IMR-90 (cell line): Measurements from ENCODE around the gene CNDP2. TPM values are rescaled to one million over a fixed set of nuclear protein-coding genes. Genes with fewer than 3 reads are reported as not detected.

ENCODE experiments used
- ATAC-seq: fragments of 200-7000 bp; cut with Tn5 transposase; 2 replicates; pipeline ENCODE4 v1.9.1; 2020; ENCODE audit warnings: low read depth, mild to moderate bottlenecking, moderate library complexity
- BruUV-seq: library from RNA; stranded (reverse); fragments of 400-500 nt; replicated peaks from 2 replicates; lab custom pipeline; 2021; lab: Mats Ljungman, UMichigan
- CTCF ChIA-PET: fragments of 300-600 bp; formaldehyde crosslinking; extraction: SDS; loops from one replicate; lab custom pipeline; 2021; ENCODE audit warnings: antibody characterized with exemption; lab: Yijun Ruan, JAX
- POLR2A ChIA-PET: fragments of 300-600 bp; sonication (Branson Sonifier 250); formaldehyde crosslinking; loops from one replicate; lab custom pipeline; 2022; ENCODE audit warnings: antibody characterized with exemption; ENCODE audit not compliant: unreplicated experiment; lab: Charles Lee
- DNase-seq: peaks from one replicate; pipeline ENCODE4 v3.0.0; 2013
- H2AFZ ChIP-seq: replicated peaks from 2 replicates; pipeline ENCODE3; 2013; ENCODE audit warnings: low read length, mild to moderate bottlenecking; ENCODE audit not compliant: poor library complexity
- H2AK5ac ChIP-seq: 2 replicates; pipeline ENCODE4 v1.6.1; 2013; ENCODE audit warnings: low read depth, low read length, inconsistent platforms
- H2AK9ac ChIP-seq: replicated peaks from 2 replicates; pipeline ENCODE3; 2013; ENCODE audit warnings: mild to moderate bottlenecking, low read depth, low read length, moderate library complexity; ENCODE audit not compliant: poor library complexity
- H2BK120ac ChIP-seq: 2 replicates; pipeline ENCODE4 v1.6.1; 2013; ENCODE audit warnings: low read depth, low read length, inconsistent platforms
- H2BK15ac ChIP-seq: 3 replicates; pipeline ENCODE4 v1.6.1; 2013; ENCODE audit warnings: low read depth, low read length, inconsistent platforms
- H2BK20ac ChIP-seq: 2 replicates; pipeline ENCODE4 v1.6.1; 2013; ENCODE audit warnings: low read depth, mild to moderate bottlenecking, inconsistent platforms, low read length, moderate library complexity
- H2BK5ac ChIP-seq: 2 replicates; pipeline ENCODE4 v1.6.1; 2013; ENCODE audit warnings: mild to moderate bottlenecking, low read depth, low read length, inconsistent platforms; ENCODE audit not compliant: poor library complexity, severe bottlenecking
- H3K14ac ChIP-seq: replicated peaks from 2 replicates; pipeline ENCODE4 v1.6.1; 2013; ENCODE audit warnings: low read depth, low read length, inconsistent platforms
- H3K18ac ChIP-seq: 2 replicates; pipeline ENCODE4 v1.6.1; 2013; ENCODE audit warnings: low read depth, low read length, control low read depth
- H3K23ac ChIP-seq: 2 replicates; pipeline ENCODE4 v1.6.1; 2013; ENCODE audit warnings: low read depth, low read length, inconsistent platforms
- H3K27ac ChIP-seq: 2 replicates; pipeline ENCODE4 v1.5.1; 2013; ENCODE audit warnings: mild to moderate bottlenecking, control low read depth, low read length; ENCODE audit not compliant: insufficient read depth
- H3K27me3 ChIP-seq: 2 replicates; pipeline ENCODE4 v1.6.1; 2013; ENCODE audit warnings: low read length; ENCODE audit not compliant: control insufficient read depth, insufficient read depth
- H3K36me3 ChIP-seq: 2 replicates; pipeline ENCODE4 v1.6.1; 2013; ENCODE audit warnings: low read length, mixed read lengths; ENCODE audit not compliant: control insufficient read depth, insufficient read depth
- H3K4ac ChIP-seq: 2 replicates; pipeline ENCODE4 v1.6.1; 2013; ENCODE audit warnings: low read depth, low read length, inconsistent platforms
- H3K4me1 ChIP-seq: 2 replicates; pipeline ENCODE4 v1.6.1; 2013; ENCODE audit warnings: low read length, mixed read lengths; ENCODE audit not compliant: control insufficient read depth, insufficient read depth
- H3K4me2 ChIP-seq: 2 replicates; pipeline ENCODE4 v1.6.1; 2013; ENCODE audit warnings: low read depth, mild to moderate bottlenecking, control low read depth, low read length, moderate library complexity
- H3K4me3 ChIP-seq: 2 replicates; pipeline ENCODE4 v1.5.1; 2013; ENCODE audit warnings: low read depth, mild to moderate bottlenecking, control low read depth, low read length, moderate library complexity; ENCODE audit not compliant: insufficient read depth
- H3K56ac ChIP-seq: 2 replicates; pipeline ENCODE4 v1.6.1; 2013; ENCODE audit warnings: low read length, inconsistent platforms; ENCODE audit not compliant: insufficient read depth; ENCODE audit errors: extremely low read depth
- H3K79me1 ChIP-seq, 2 experiments: 2 replicates each; pipeline ENCODE4 v1.6.1; 2013; ENCODE audit warnings: low read length in 2 of 2, inconsistent platforms in 1 of 2, low read depth in 1 of 2
- H3K9ac ChIP-seq: 2 replicates; pipeline ENCODE4 v1.6.1; 2013; ENCODE audit warnings: low read depth, low read length, control low read depth
- H3K9me1 ChIP-seq: 2 replicates; pipeline ENCODE4 v1.6.1; 2013; ENCODE audit warnings: low read length, inconsistent platforms; ENCODE audit not compliant: insufficient read depth
- H3K9me3 ChIP-seq: 2 replicates; pipeline ENCODE4 v1.6.1; 2013; ENCODE audit warnings: low read length; ENCODE audit not compliant: control insufficient read depth, insufficient read depth
- H4K20me1 ChIP-seq: 2 replicates; pipeline ENCODE4 v1.6.1; 2013; ENCODE audit warnings: low read length, inconsistent platforms; ENCODE audit not compliant: insufficient read depth
- H4K5ac ChIP-seq: 2 replicates; pipeline ENCODE4 v1.6.1; 2013; ENCODE audit warnings: mild to moderate bottlenecking, low read depth, low read length, control low read depth
- H4K8ac ChIP-seq, 2 experiments: 2 replicates each; pipeline ENCODE4 v1.6.1; 2013; ENCODE audit warnings: low read depth in 2 of 2, low read length in 2 of 2, control low read depth in 1 of 2, inconsistent platforms in 1 of 2
- H4K91ac ChIP-seq: 2 replicates; pipeline ENCODE4 v1.6.1; 2013; ENCODE audit warnings: low read depth, low read length, inconsistent platforms; ENCODE audit not compliant: insufficient read depth
- CEBPB ChIP-seq: IDR thresholded peaks from 2 replicates; pipeline ENCODE4 v1.6.1; 2012; ENCODE audit warnings: low read depth, low read length, improper control_type of control experiment
- NFE2L2 ChIP-seq: fragments of 150-350 bp; IDR thresholded peaks from 2 replicates; pipeline ENCODE4 v1.6.1; 2016; ENCODE audit warnings: low read depth, mild to moderate bottlenecking, low read length
- POLR2A ChIP-seq: IDR thresholded peaks from 2 replicates; pipeline ENCODE4 v1.6.1; 2012; ENCODE audit warnings: mild to moderate bottlenecking, low read depth, low read length
- SMC3 ChIP-seq: fragments of 150-350 bp; IDR thresholded peaks from 2 replicates; pipeline ENCODE4 v1.6.1; 2016; ENCODE audit warnings: low read depth, mild to moderate bottlenecking, antibody characterized with exemption, low read length, moderate library complexity
- WGBS, 2 experiments: methylation state at CpG; one replicate each; pipeline versions ENCODE4 v1.1.5 to v1.1.7; 2013; ENCODE audit warnings: missing lambda C conversion rate in 2 of 2; ENCODE audit not compliant: insufficient read length in 1 of 2; ENCODE audit errors: extremely low coverage in 2 of 2; 5-methylcytosine and 5-hydroxymethylcytosine counted together
- dilution Hi-C: fragments of 300-500 bp; cut with HindIII; formaldehyde crosslinking; loops from one replicate; pipeline ENCODE4 v1.14.3; 2018; ENCODE audit warnings: low sequenced_read_pairs; ENCODE audit not compliant: unreplicated experiment
- in situ Hi-C: fragments of 300-500 bp; cut with MboI; formaldehyde crosslinking; loops from 3 replicates; pipeline ENCODE4 v1.14.3; 2019; ENCODE audit warnings: low sequenced_read_pairs, inconsistent platforms, mixed read lengths
- intact Hi-C: fragments of 100-400 bp; cut with micrococcal nuclease; formaldehyde crosslinking; loops from 2 replicates; pipeline ENCODE4 v1.10.0; 2022
- polyA plus RNA-seq, 3 experiments: library from polyadenylated mRNA; depleted of rRNA; stranded (reverse); fragments of >200 nt; gene quantifications; 2 replicates each; pipeline ENCODE4 v1.2.3, GENCODE V29; 2012; ENCODE audit warnings: low replicate concordance in 1 of 3
- total RNA-seq: library from RNA; depleted of rRNA; stranded (reverse); fragments of >200 nt; gene quantifications from 2 replicates; pipeline ENCODE4 v1.2.3, GENCODE V29; 2012
- TF ChIP-seq, protein P1 (sequence below): fragments of 150-350 bp; IDR thresholded peaks from 2 replicates; pipeline ENCODE4 v1.6.1; 2017; ENCODE audit warnings: mild to moderate bottlenecking, antibody characterized with exemption, low read length, low read depth

The CNDP2 gene
- total and polyA plus RNA-seq, 2 of the 4 experiments (the other 2 are of a cell fraction) = 52.0 to 67.9 TPM

DNA sequence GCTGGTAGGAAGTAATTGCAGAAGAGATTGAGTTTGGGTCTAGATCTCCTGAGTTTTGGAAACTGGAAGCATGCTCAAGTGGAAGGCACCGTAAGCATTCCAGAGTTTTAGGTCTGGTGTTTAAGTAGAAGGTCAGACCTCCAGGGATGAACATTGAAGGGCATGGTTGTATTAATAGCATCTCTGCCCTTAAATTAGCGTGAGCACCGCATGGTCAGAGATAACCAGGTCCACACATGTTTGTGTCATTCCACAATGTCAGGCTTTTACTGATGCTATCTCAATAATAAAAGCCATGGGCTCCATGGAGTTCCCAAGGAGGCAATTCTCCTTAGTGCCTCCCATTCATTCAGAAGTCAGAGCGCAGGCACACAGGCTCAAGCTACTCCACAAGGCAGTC, 73.2 kb downstream of the CNDP2 start:
- BruUV-seq = no TSS peak
- Histone ChIP-seq H3K14ac (no peak overlapping the region), H2BK15ac (no peak overlapping the region), H3K4me3 (no peak overlapping the region), H3K4me1 (no peaks in the 10 kb centered on the region), H3K9me3 (0 out of 2 replicates have a peak, but pooled peaks cover 3% of the 10 kb centered on the region), H3K9me1 (no peaks in the 10 kb centered on the region), H4K91ac (no peak overlapping the region), H2BK5ac (no peak overlapping the region), H2BK20ac (no peak overlapping the region), H3K23ac (no peak overlapping the region), H3K27me3 (peaks cover 12% of the 10 kb centered on the region), H2AK9ac (no peak overlapping the region), H3K4ac (no peak overlapping the region), H4K20me1 (no peaks in the 10 kb centered on the region), H2BK120ac (no peak overlapping the region), H2AFZ (no peak overlapping the region), H3K9ac (no peak overlapping the region), H3K18ac (no peak overlapping the region), H3K36me3 (no peaks in the 10 kb centered on the region), H3K56ac (no peak overlapping the region), H2AK5ac (no peak overlapping the region), H3K4me2 (no peak overlapping the region), H4K5ac (no peak overlapping the region), H3K27ac (no peak overlapping the region), H4K8ac (no peak overlapping the region), H3K79me1 (no peaks in the 10 kb centered on the region)
- in situ Hi-C loops (loop anchor here (25.0 kb wide), 1 partner anchor 357 kb away; no protein-coding TSS in a partner anchor), intact Hi-C loops (no loop called here), dilution Hi-C loops (no loop called here)
- ATAC-seq (no peak), DNase-seq (no peak)
- CTCF ChIA-PET = no interaction called here
- POLR2A ChIA-PET = no interaction called here
- TF ChIP-seq POLR2A (no peak), NFE2L2 (no peak), SMC3 (no peak), CEBPB (no peak)
- TF ChIP-seq, protein P1, sequence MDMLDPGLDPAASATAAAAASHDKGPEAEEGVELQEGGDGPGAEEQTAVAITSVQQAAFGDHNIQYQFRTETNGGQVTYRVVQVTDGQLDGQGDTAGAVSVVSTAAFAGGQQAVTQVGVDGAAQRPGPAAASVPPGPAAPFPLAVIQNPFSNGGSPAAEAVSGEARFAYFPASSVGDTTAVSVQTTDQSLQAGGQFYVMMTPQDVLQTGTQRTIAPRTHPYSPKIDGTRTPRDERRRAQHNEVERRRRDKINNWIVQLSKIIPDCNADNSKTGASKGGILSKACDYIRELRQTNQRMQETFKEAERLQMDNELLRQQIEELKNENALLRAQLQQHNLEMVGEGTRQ = no peak
- no CpG with 5 or more reads among the region's 4 CpGs for whole genome bisulfite sequencing, 2 experiments
